GM12872 (cell line): Measurements from ENCODE around the gene FBXO4.

Experiments
- TF ChIP-seq, protein P1 (sequence below): IDR thresholded peaks from 3 replicates; pipeline ENCODE4 v1.5.1; 2011; ENCODE audit warnings: low read depth, mild to moderate bottlenecking, low read length, moderate library complexity; ENCODE audit not compliant: insufficient read depth

Gene FBXO4

GRCh38 chr5:41955432-41956024 lies 30.4 kb downstream of the FBXO4 start:
- TF ChIP-seq, protein P1, sequence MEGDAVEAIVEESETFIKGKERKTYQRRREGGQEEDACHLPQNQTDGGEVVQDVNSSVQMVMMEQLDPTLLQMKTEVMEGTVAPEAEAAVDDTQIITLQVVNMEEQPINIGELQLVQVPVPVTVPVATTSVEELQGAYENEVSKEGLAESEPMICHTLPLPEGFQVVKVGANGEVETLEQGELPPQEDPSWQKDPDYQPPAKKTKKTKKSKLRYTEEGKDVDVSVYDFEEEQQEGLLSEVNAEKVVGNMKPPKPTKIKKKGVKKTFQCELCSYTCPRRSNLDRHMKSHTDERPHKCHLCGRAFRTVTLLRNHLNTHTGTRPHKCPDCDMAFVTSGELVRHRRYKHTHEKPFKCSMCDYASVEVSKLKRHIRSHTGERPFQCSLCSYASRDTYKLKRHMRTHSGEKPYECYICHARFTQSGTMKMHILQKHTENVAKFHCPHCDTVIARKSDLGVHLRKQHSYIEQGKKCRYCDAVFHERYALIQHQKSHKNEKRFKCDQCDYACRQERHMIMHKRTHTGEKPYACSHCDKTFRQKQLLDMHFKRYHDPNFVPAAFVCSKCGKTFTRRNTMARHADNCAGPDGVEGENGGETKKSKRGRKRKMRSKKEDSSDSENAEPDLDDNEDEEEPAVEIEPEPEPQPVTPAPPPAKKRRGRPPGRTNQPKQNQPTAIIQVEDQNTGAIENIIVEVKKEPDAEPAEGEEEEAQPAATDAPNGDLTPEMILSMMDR, result no peak

GRCh38 chr5:41956943-41957342 lies 31.9 kb downstream of the FBXO4 start:
- TF ChIP-seq, protein P1, result no peak

DNA sequence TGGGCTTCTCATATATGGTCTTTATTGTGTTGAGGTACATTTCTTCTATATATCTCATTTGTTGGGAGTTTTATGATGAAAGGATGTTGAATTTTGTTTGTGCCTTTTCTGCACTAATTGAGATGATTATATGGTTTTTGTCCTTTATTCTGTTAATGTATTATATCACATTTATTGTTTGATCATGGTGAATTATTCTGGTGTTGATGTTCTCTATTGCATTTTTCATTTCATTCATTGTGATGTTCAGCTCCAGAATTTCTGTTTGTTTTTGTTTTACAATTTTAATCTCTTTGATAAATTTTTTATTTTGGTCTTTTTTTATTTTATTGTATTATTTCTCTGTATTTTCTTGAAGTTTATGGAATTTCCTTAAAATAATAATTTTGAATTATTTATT lies 35.4 kb downstream of the FBXO4 start:
- TF ChIP-seq, protein P1, result no peak

- TF ChIP-seq, protein P1, result no peak
Observed at GRCh38 chr5:41961736-41962135, 36.7 kb downstream of the FBXO4 start.

GRCh38 chr5:41962491-41962890 lies 37.4 kb downstream of the FBXO4 start:
- TF ChIP-seq, protein P1, result no peak

DNA sequence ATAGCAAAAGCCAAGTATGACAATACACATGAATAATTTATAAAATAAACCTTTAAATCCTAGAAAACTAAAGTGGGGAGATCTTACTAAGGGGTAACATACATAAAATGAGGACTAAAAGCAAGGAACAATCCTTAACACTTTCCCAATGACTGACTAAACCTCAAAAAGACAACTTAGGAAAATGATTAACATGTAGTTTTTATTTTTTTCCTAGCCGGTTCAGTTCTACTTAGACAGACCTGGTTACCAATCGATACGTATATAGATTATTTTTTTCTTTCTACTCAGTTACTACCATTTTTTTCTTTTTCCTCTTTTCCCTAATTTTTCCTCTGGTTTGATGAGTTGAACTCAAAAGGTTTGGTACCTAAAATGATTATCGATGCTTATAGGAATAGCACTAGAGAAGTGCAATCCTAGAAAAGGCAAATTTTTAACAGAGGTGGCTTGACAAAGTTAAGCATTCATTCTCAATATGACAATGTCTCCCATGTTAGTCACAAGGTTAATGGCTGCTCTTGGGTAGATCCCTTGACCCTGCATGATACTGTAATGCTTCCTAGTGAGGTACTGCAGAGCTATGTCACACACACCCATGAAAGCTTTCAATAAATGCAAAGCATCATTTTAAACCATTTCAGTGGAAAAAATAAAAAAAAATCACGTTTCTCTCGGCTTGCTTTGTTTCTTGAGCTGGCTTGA lies 41.5 kb downstream of the FBXO4 start:
- TF ChIP-seq, protein P1, result no peak

- TF ChIP-seq, protein P1, result no peak
Observed at GRCh38 chr5:41967401-41967800, 42.3 kb downstream of the FBXO4 start.
